Measurements from ENCODE around the gene KRAS. TPM values are rescaled to one million over a fixed set of nuclear protein-coding genes. Genes with fewer than 3 reads are reported as not detected.

KRAS gene
- total RNA-seq, 1 donor from 2014 or later: 9.6 TPM

DNA sequence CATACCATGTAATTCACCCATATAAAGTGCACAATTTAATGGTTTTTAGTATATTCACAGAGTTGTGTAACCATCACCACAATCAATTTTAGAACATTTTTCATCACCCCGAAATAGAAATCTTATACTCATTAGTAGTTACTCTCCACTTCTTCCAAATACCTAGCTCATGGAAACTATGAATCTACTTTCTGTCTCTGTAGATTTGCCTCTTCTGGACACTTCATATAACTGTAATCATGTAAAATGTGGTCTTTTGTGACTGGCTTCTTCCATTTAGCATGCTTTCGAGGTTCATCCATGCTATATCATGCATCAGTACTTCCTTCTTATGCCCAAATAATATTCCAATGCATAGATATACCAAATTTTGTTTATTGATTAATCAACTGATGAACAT, 66.6 kb downstream of the KRAS start:
- Histone ChIP-seq H3K27ac (no peak overlapping the region), H3K27me3 (no peaks in the 10 kb centered on the region), H3K4me3 (no peak overlapping the region), H3K9me3 (no peaks in the 10 kb centered on the region), H3K4me1 (no peaks in the 10 kb centered on the region), H3K36me3 (no peaks in the 10 kb centered on the region)
- TF ChIP-seq, protein P1, sequence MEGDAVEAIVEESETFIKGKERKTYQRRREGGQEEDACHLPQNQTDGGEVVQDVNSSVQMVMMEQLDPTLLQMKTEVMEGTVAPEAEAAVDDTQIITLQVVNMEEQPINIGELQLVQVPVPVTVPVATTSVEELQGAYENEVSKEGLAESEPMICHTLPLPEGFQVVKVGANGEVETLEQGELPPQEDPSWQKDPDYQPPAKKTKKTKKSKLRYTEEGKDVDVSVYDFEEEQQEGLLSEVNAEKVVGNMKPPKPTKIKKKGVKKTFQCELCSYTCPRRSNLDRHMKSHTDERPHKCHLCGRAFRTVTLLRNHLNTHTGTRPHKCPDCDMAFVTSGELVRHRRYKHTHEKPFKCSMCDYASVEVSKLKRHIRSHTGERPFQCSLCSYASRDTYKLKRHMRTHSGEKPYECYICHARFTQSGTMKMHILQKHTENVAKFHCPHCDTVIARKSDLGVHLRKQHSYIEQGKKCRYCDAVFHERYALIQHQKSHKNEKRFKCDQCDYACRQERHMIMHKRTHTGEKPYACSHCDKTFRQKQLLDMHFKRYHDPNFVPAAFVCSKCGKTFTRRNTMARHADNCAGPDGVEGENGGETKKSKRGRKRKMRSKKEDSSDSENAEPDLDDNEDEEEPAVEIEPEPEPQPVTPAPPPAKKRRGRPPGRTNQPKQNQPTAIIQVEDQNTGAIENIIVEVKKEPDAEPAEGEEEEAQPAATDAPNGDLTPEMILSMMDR (IDR thresholded peaks at IDR 0.05): no peak
- TF ChIP-seq POLR2A (IDR thresholded peaks at IDR 0.05) (no peak), POLR2AphosphoS5 (IDR thresholded peaks at IDR 0.05; ENCODE audit: insufficient read depth in 1 of 2, low read depth in 1 of 2) (no peak)
- DNase-seq (ENCODE audit: extremely low spot score in 2 of 2): no peak
- intact Hi-C loops (cut with DNase I): no loop called here

DNA sequence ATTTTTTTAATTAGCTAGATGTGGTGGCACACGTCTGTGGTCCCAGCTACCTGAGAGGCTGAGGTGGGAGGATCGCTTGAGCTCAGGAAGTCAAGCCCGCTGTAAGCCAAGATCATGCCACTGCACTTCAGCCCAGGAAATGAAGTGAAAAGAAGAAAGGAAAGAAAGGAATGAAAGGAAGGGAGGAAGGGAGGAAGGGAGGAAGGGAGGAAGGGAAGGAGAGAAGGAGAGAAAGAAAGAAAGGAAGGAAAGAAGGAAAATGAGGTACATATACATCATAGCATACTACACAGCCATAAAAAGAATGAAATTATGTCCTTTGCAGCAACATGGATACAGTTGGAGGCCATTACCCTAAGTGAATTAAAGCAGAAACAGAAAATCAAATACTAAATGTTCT, 68.0 kb downstream of the KRAS start:
- intact Hi-C loops (cut with DNase I): no loop called here
- Histone ChIP-seq H3K27ac (no peak overlapping the region), H3K9me3 (no peaks in the 10 kb centered on the region), H3K4me1 (no peaks in the 10 kb centered on the region), H3K4me3 (no peak overlapping the region), H3K27me3 (no peaks in the 10 kb centered on the region), H3K36me3 (no peaks in the 10 kb centered on the region)
- DNase-seq (ENCODE audit: extremely low spot score in 2 of 2): no peak
- TF ChIP-seq POLR2A (IDR thresholded peaks at IDR 0.05) (no peak), POLR2AphosphoS5 (IDR thresholded peaks at IDR 0.05; ENCODE audit: insufficient read depth in 1 of 2, low read depth in 1 of 2) (no peak)
- TF ChIP-seq, protein P1 (IDR thresholded peaks at IDR 0.05): no peak

DNA sequence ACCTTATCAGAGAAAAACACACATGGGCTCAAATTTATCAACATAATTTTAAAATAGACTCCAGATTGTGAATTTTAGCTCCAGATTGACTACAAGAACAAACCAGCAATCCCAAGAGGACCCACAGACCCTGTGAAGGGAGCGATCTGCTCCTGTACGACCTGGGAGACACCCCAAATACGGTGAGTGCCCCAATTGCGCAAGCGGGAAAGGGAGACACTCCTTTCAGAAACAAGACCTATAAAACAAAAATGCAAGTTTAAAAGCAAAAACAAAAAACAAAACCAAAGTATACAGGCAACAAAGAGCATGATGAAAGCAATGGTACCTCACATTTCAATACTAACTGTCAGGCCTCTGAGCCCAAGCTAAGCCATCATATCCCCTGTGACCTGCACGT, 87.9 kb downstream of the KRAS start:
- no peaks in the 10 kb centered on the region for H3K4me1 ChIP-seq
- no peak for DNase-seq (ENCODE audit: extremely low spot score in 2 of 2)
- intact Hi-C loops (cut with DNase I): no loop called here
- TF ChIP-seq, protein P1 (IDR thresholded peaks at IDR 0.05): no peak
- TF ChIP-seq POLR2AphosphoS5 (IDR thresholded peaks at IDR 0.05; ENCODE audit: insufficient read depth in 1 of 2, low read depth in 1 of 2): no peak
- no peak for TF ChIP-seq POLR2A (IDR thresholded peaks at IDR 0.05)
- H3K36me3 ChIP-seq: no peaks in the 10 kb centered on the region
- no peaks in the 10 kb centered on the region for H3K27me3 ChIP-seq
- H3K9me3 ChIP-seq: no peaks in the 10 kb centered on the region
- H3K27ac ChIP-seq: no peak overlapping the region
- no peak overlapping the region for H3K4me3 ChIP-seq

- H3K4me3 ChIP-seq: no peak overlapping the region
- no peaks in the 10 kb centered on the region for H3K36me3 ChIP-seq
- no peaks in the 10 kb centered on the region for H3K4me1 ChIP-seq
- DNase-seq (ENCODE audit: extremely low spot score in 2 of 2): no peak
- TF ChIP-seq POLR2AphosphoS5 (IDR thresholded peaks at IDR 0.05; ENCODE audit: insufficient read depth in 1 of 2, low read depth in 1 of 2) (no peak), POLR2A (IDR thresholded peaks at IDR 0.05) (no peak)
- TF ChIP-seq, protein P1 (IDR thresholded peaks at IDR 0.05): no peak
- intact Hi-C loops (cut with DNase I): no loop called here
- H3K27me3 ChIP-seq: no peaks in the 10 kb centered on the region
- H3K9me3 ChIP-seq: no peaks in the 10 kb centered on the region
- H3K27ac ChIP-seq: no peak overlapping the region
Measured at GRCh38 chr12:25156061-25156460, 94.7 kb downstream of the KRAS start.

- Histone ChIP-seq H3K27me3 (no peaks in the 10 kb centered on the region), H3K9me3 (no peaks in the 10 kb centered on the region), H3K27ac (no peak overlapping the region), H3K4me3 (no peak overlapping the region), H3K4me1 (no peaks in the 10 kb centered on the region), H3K36me3 (no peaks in the 10 kb centered on the region)
- DNase-seq (ENCODE audit: extremely low spot score in 2 of 2): no peak
- intact Hi-C loops (cut with DNase I): no loop called here
- TF ChIP-seq POLR2A (IDR thresholded peaks at IDR 0.05): no peak
- TF ChIP-seq, protein P1 (IDR thresholded peaks at IDR 0.05): peak; percentile 13 to 45 (median 36)
- no peak for TF ChIP-seq POLR2AphosphoS5 (IDR thresholded peaks at IDR 0.05; ENCODE audit: insufficient read depth in 1 of 2, low read depth in 1 of 2)
Measured at GRCh38 chr12:25155022-25155576, 95.6 kb downstream of the KRAS start.
